ENCODE results near the gene SMCO4. TPM values are rescaled to one million over a fixed set of nuclear protein-coding genes. Genes with fewer than 3 reads are reported as not detected.
"Not testable (repeated sequence)": the region's sequence is repeated elsewhere in the genome, so short reads cannot be mapped to it uniquely, and the experiment has no call there.

The SMCO4 gene
- total and polyA plus RNA-seq, 2 donors = 32.2 to 41.3 TPM

- H3K27me3 ChIP-seq (ENCODE audit: control insufficient read depth in 2 of 2, insufficient read depth in 1 of 2, low read length in 1 of 2) = no peaks in the 10 kb centered on the region
- H3K4me1 ChIP-seq (ENCODE audit: control insufficient read depth in 2 of 2, insufficient read depth in 2 of 2, low read length in 2 of 2) = peaks cover 0 to 25% of the 10 kb centered on the region in 2 donors
- DNase-seq (ENCODE audit: low read depth in 6 of 9, low spot score in 9 of 9) = no peak
- H3K9me3 ChIP-seq (ENCODE audit: control insufficient read depth in 2 of 2, insufficient read depth in 1 of 2, low read length in 1 of 2) = no peaks in the 10 kb centered on the region
- peak overlapping the region in 1 of 2 donors; percentile 31 for H3K27ac ChIP-seq (ENCODE audit: low read depth in 1 of 2, low read length in 1 of 2)
- H3K4me3 ChIP-seq (ENCODE audit: low read length in 2 of 2) = no peak overlapping the region
- WGBS = 73% methylated on average over 14 of the region's 14 CpGs
- H3K36me3 ChIP-seq (ENCODE audit: control insufficient read depth in 2 of 2, insufficient read depth in 2 of 2, low read length in 1 of 2) = no peaks in the 10 kb centered on the region
These were observed 5.4 kb downstream of the SMCO4 start for GRCh38 chr11:93537767-93538261.

GRCh38 chr11:93537049-93537448 is 6.1 kb downstream of the SMCO4 start:
- 86% methylated on average over 5 of the region's 5 CpGs for WGBS
- H3K9me3 ChIP-seq (ENCODE audit: control insufficient read depth in 2 of 2, insufficient read depth in 1 of 2, low read length in 1 of 2) = no peaks in the 10 kb centered on the region
- H3K4me1 ChIP-seq (ENCODE audit: control insufficient read depth in 2 of 2, insufficient read depth in 2 of 2, low read length in 2 of 2) = peaks cover 0 to 26% of the 10 kb centered on the region in 2 donors
- H3K4me3 ChIP-seq (ENCODE audit: low read length in 2 of 2) = no peak overlapping the region
- no peak for DNase-seq (ENCODE audit: low read depth in 6 of 9, low spot score in 9 of 9)
- no peaks in the 10 kb centered on the region for H3K36me3 ChIP-seq (ENCODE audit: control insufficient read depth in 2 of 2, insufficient read depth in 2 of 2, low read length in 1 of 2)
- H3K27me3 ChIP-seq (ENCODE audit: control insufficient read depth in 2 of 2, insufficient read depth in 1 of 2, low read length in 1 of 2) = no peaks in the 10 kb centered on the region
- H3K27ac ChIP-seq (ENCODE audit: low read depth in 1 of 2, low read length in 1 of 2) = no peak overlapping the region

GRCh38 chr11:93536101-93536861 is 6.9 kb downstream of the SMCO4 start:
- 89% methylated on average over 2 of the region's 2 CpGs for WGBS
- no peak overlapping the region for H3K27ac ChIP-seq (ENCODE audit: low read depth in 1 of 2, low read length in 1 of 2)
- peaks cover 2 to 31% of the 10 kb centered on the region in 2 donors for H3K4me1 ChIP-seq (ENCODE audit: control insufficient read depth in 2 of 2, insufficient read depth in 2 of 2, low read length in 2 of 2)

GRCh38 chr11:93535578-93535977 is 7.6 kb downstream of the SMCO4 start:
- not testable (repeated sequence) for DNase-seq (ENCODE audit: low read depth in 6 of 9, low spot score in 9 of 9); H3K4me3 ChIP-seq (ENCODE audit: low read length in 2 of 2); H3K27ac ChIP-seq (ENCODE audit: low read depth in 1 of 2, low read length in 1 of 2); H3K36me3 ChIP-seq (ENCODE audit: control insufficient read depth in 2 of 2, insufficient read depth in 2 of 2, low read length in 1 of 2); H3K27me3 ChIP-seq (ENCODE audit: control insufficient read depth in 2 of 2, insufficient read depth in 1 of 2, low read length in 1 of 2); H3K9me3 ChIP-seq (ENCODE audit: control insufficient read depth in 2 of 2, insufficient read depth in 1 of 2, low read length in 1 of 2)
- peaks cover 7 to 34% of the 10 kb centered on the region in 2 donors for H3K4me1 ChIP-seq (ENCODE audit: control insufficient read depth in 2 of 2, insufficient read depth in 2 of 2, low read length in 2 of 2)
- WGBS = 53% methylated on average over 2 of the region's 2 CpGs

More at GRCh38 chr11:93536101-93536861, 6.9 kb downstream of the SMCO4 start:
- no peak overlapping the region for H3K4me3 ChIP-seq (ENCODE audit: low read length in 2 of 2)
- no peaks in the 10 kb centered on the region for H3K36me3 ChIP-seq (ENCODE audit: control insufficient read depth in 2 of 2, insufficient read depth in 2 of 2, low read length in 1 of 2)
- no peaks in the 10 kb centered on the region for H3K9me3 ChIP-seq (ENCODE audit: control insufficient read depth in 2 of 2, insufficient read depth in 1 of 2, low read length in 1 of 2)
- no peaks in the 10 kb centered on the region for H3K27me3 ChIP-seq (ENCODE audit: control insufficient read depth in 2 of 2, insufficient read depth in 1 of 2, low read length in 1 of 2)
- DNase-seq (ENCODE audit: low read depth in 6 of 9, low spot score in 9 of 9) = no peak

- Histone ChIP-seq H3K36me3 (ENCODE audit: control insufficient read depth in 2 of 2, insufficient read depth in 2 of 2, low read length in 1 of 2) (no peaks in the 10 kb centered on the region), H3K27me3 (ENCODE audit: control insufficient read depth in 2 of 2, insufficient read depth in 1 of 2, low read length in 1 of 2) (no peaks in the 10 kb centered on the region), H3K27ac (ENCODE audit: low read depth in 1 of 2, low read length in 1 of 2) (no peak overlapping the region), H3K4me3 (ENCODE audit: low read length in 2 of 2) (no peak overlapping the region), H3K4me1 (ENCODE audit: control insufficient read depth in 2 of 2, insufficient read depth in 2 of 2, low read length in 2 of 2) (peaks cover 13 to 59% of the 10 kb centered on the region in 2 donors), H3K9me3 (ENCODE audit: control insufficient read depth in 2 of 2, insufficient read depth in 1 of 2, low read length in 1 of 2) (no peaks in the 10 kb centered on the region)
- WGBS = 97% methylated on average over 5 of the region's 5 CpGs
- DNase-seq (ENCODE audit: low read depth in 6 of 9, low spot score in 9 of 9) = no peak
These were observed 10.4 kb downstream of the SMCO4 start for GRCh38 chr11:93532806-93533205.

GRCh38 chr11:93532281-93532789 is 10.9 kb downstream of the SMCO4 start:
- WGBS = 86% methylated on average over 3 of the region's 3 CpGs

GRCh38 chr11:93530468-93530826 is 12.7 kb downstream of the SMCO4 start:
- Histone ChIP-seq H3K4me1 (ENCODE audit: control insufficient read depth in 2 of 2, insufficient read depth in 2 of 2, low read length in 2 of 2) (peaks cover 17 to 80% of the 10 kb centered on the region in 2 donors), H3K27ac (ENCODE audit: low read depth in 1 of 2, low read length in 1 of 2) (no peak overlapping the region)

More at GRCh38 chr11:93532281-93532789, 10.9 kb downstream of the SMCO4 start:
- Histone ChIP-seq H3K36me3 (ENCODE audit: control insufficient read depth in 2 of 2, insufficient read depth in 2 of 2, low read length in 1 of 2) (no peaks in the 10 kb centered on the region), H3K27ac (ENCODE audit: low read depth in 1 of 2, low read length in 1 of 2) (peak overlapping the region in 1 of 2 donors; percentile 63), H3K4me1 (ENCODE audit: control insufficient read depth in 2 of 2, insufficient read depth in 2 of 2, low read length in 2 of 2) (peaks cover 13 to 63% of the 10 kb centered on the region in 2 donors), H3K4me3 (ENCODE audit: low read length in 2 of 2) (no peak overlapping the region), H3K27me3 (ENCODE audit: control insufficient read depth in 2 of 2, insufficient read depth in 1 of 2, low read length in 1 of 2) (no peaks in the 10 kb centered on the region), H3K9me3 (ENCODE audit: control insufficient read depth in 2 of 2, insufficient read depth in 1 of 2, low read length in 1 of 2) (no peaks in the 10 kb centered on the region)
- DNase-seq (ENCODE audit: low read depth in 6 of 9, low spot score in 9 of 9) = peak in 2 of 9 donors; percentile 32 to 70

GRCh38 chr11:93529707-93530467 is 13.3 kb downstream of the SMCO4 start:
- Histone ChIP-seq H3K9me3 (ENCODE audit: control insufficient read depth in 2 of 2, insufficient read depth in 1 of 2, low read length in 1 of 2) (no peaks in the 10 kb centered on the region), H3K36me3 (ENCODE audit: control insufficient read depth in 2 of 2, insufficient read depth in 2 of 2, low read length in 1 of 2) (no peaks in the 10 kb centered on the region), H3K4me1 (ENCODE audit: control insufficient read depth in 2 of 2, insufficient read depth in 2 of 2, low read length in 2 of 2) (peaks cover 20 to 82% of the 10 kb centered on the region in 2 donors), H3K27ac (ENCODE audit: low read depth in 1 of 2, low read length in 1 of 2) (peak overlapping the region in 1 of 2 donors; percentile 68), H3K27me3 (ENCODE audit: control insufficient read depth in 2 of 2, insufficient read depth in 1 of 2, low read length in 1 of 2) (no peaks in the 10 kb centered on the region), H3K4me3 (ENCODE audit: low read length in 2 of 2) (no peak overlapping the region)
- 52% methylated on average over 9 of the region's 9 CpGs for WGBS
- peak in 1 of 9 donors; percentile 63 for DNase-seq (ENCODE audit: low read depth in 6 of 9, low spot score in 9 of 9)

More at GRCh38 chr11:93530468-93530826, 12.7 kb downstream of the SMCO4 start:
- no peak for DNase-seq (ENCODE audit: low read depth in 6 of 9, low spot score in 9 of 9)
- Histone ChIP-seq H3K27me3 (ENCODE audit: control insufficient read depth in 2 of 2, insufficient read depth in 1 of 2, low read length in 1 of 2) (no peaks in the 10 kb centered on the region), H3K9me3 (ENCODE audit: control insufficient read depth in 2 of 2, insufficient read depth in 1 of 2, low read length in 1 of 2) (no peaks in the 10 kb centered on the region), H3K36me3 (ENCODE audit: control insufficient read depth in 2 of 2, insufficient read depth in 2 of 2, low read length in 1 of 2) (no peaks in the 10 kb centered on the region), H3K4me3 (ENCODE audit: low read length in 2 of 2) (no peak overlapping the region)
- 96% methylated on average over 1 of the region's 1 CpG for WGBS
